Embryonic facial prominence (tissue), 1 donor: ENCODE data around the gene GRID1.
"Not testable (repeated sequence)": the region's sequence is repeated elsewhere in the genome, so short reads cannot be mapped to it uniquely, and the experiment has no call there.

ENCODE experiments used
- DNase-seq: peaks from one replicate; pipeline ENCODE4 v3.0.0-alpha.2; 2016; ENCODE audit errors: extremely low spot score

Gene GRID1

GRCh38 chr10:86038371-86038770 is 328.2 kb downstream of the GRID1 start:
- no peak for DNase-seq

- DNase-seq: no peak
Measured at GRCh38 chr10:86037096-86037495, 329.5 kb downstream of the GRID1 start.

DNA sequence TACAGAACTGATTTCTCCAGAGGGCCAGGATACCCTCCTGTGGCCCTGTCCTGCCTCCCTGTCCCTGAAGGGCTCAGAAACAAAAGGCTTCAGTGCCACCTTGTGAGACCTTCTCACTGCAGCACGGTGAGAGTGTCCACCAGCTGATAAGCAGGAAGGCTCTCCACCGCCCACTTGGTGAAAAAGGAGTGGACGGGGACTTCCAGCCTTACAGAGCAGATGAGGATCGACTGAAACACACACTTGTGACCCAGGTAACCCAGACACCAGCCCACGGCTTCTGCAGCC is 330.1 kb downstream of the GRID1 start:
- no peak for DNase-seq

DNA sequence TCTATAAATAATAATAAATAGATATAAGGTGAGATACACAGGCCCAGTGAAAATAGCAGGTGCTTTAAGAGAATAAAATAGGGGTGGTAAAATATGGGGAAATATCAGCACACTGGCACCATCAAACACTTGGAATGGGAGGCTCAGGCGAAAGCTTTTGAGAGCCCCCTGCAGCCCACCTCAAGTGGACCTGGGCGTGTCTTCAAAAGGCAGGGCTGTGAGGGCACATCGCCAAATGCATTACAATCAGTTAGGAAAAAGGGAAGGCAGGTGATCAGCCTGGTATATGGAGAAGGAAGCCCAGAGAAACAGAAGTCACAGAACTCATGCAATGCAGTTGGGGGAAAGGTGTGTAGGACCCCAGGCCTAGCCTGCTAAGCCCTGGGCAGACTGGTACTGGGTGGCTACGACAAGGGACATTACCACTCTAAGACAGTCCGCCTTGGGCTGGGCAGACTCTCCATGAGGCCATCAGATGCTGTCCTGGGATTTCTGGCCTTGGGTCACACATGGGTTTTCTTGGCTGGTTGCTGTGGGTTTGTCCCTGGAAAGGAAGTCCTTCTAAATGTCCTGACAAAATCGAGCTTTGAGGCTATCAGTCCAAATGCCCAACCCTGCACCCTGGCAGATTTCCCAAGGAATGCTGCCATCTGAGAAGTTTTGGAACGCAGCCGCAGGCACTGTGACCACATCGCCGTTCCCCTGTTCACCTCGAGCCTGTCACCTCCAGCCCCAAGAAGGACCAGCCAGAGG is 330.6 kb downstream of the GRID1 start:
- no peak for DNase-seq

GRCh38 chr10:86034710-86035109 is 331.9 kb downstream of the GRID1 start:
- DNase-seq: no peak

DNA sequence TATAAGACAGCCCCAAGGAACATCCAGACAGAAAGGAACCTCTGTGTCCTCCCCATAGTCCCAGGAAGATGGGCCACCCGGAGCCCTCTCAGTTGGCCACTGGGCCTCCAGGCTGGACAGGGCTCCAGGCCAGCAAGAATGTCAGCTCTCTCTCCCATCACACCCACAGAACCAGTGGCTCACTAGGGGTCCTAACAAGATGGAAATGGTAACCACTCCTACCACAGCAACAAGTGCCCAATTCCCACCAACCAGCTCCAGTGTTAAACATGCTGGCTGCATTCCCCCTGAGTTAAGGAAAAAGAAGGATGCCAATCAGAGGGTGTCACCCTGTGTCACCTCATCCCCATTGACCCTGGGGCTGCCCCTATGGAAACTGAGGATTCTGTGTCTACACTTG is 333.0 kb downstream of the GRID1 start:
- DNase-seq: no peak

- not testable (repeated sequence) for DNase-seq
Measured at GRCh38 chr10:86032087-86032486, 334.5 kb downstream of the GRID1 start.

DNA sequence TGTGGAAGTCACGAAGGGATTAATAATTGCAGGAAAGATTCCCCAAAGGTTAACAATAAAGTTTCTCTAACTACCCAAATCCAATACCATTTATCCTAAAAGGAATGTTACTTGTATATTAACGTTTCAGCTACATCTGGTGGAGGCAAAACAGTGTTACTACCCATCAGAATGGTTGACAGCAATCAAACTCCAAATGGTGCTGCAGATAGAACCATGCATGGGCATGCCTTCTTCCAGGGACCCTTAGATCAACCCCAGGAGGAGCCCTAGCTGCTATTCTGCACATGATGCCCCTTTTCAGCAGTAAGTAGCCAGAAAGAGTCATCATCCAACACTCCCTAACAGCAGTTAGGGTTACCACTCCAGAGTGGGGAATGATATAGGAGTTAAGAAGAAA is 336.3 kb downstream of the GRID1 start:
- no peak for DNase-seq

DNA sequence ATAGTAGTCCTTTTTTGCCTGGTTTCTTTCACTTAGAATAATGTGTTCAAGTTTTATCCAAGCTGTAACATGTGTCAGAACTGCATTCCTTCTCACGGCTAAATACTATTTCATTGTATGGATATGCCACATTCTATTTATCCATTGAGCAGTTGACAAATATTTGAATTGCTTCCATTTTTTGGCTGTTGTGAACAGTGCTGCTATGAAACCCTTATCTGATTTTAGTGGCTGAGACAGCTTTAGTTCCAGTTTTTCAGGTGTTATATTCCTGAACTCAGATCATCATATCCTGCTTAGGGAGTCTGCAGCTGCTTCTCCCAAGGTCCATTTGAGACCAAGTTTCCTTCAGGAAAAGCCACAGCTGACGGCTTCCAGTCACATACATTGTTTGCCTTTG is 339.2 kb downstream of the GRID1 start:
- no peak for DNase-seq

GRCh38 chr10:86025509-86025908 is 341.1 kb downstream of the GRID1 start:
- no peak for DNase-seq

DNA sequence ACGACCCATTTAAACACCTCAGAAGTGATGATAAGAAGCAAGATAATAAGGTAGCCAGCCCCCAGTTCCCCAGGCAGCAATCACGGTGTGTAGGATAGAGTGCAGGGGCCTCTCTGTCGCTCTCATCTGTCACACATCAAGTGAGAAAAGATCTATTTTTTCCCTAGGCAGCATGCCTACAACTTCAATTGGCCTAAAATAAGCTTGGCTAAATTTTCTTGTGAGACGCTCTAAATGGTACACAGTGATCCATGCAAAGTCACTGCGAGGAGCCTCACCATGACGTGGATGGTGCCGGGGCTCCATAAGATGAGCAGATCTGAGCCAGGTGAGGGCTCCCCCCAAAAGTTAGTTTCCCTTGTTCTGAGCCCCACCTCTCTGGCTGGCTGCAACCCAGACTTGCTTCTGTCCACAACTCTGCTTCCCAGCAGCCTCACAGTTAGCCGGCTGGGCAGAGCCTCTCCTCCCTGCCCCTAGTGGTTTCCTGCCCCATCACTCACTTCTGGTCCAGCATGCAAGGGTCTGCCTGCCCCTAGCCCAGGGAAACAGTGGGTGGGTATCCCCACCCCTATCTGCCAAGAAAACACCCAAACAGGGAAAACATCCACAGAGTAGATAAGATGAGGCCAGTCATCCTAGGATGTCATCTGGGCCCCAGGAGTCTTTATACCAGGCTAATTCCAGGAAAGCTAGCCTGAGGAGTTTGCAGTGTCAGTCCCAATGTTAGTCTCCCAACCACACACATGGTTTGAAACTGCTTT is 342.1 kb downstream of the GRID1 start:
- DNase-seq: no peak

DNA sequence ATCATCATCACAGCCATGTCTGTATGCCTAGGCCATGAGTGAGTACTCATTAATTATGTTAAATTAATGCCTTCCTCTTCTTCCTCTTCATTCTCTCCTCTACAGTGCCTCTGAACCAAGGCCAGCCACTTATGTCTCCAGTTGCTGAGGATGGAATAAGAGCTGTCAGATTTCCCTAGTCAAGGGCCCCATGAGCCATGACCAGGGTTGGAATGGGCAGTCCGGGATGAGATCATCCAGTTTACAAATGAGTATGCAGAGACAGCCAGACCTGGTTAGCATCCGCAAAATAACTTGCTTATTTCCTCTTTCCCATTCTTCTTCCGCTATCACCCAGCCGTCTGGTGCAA is 342.7 kb downstream of the GRID1 start:
- no peak for DNase-seq

- DNase-seq: no peak
Measured at GRCh38 chr10:86023336-86023735, 343.3 kb downstream of the GRID1 start.

GRCh38 chr10:86022906-86023305 is 343.7 kb downstream of the GRID1 start:
- DNase-seq: no peak

- no peak for DNase-seq
Measured at GRCh38 chr10:86020134-86020533, 346.5 kb downstream of the GRID1 start.

DNA sequence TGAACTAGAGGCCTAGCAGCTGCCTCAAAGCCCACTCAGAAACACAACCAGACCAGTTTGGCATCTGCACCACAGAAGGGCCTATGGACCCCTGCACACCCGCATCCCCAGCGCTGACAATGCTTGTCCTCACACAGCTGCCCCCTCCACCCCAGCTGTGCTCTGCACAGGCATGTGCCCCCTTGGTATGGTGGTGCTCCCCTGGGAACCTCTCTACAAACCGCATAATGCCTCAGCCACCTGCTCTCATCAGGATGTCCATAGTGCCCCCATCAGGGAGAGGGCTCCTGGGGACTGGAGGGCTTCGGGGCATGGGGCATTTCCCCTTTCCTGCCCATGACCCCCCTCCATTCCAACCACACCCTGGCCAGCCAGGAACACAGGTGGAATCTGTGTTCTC is 347.5 kb downstream of the GRID1 start:
- DNase-seq: no peak

DNA sequence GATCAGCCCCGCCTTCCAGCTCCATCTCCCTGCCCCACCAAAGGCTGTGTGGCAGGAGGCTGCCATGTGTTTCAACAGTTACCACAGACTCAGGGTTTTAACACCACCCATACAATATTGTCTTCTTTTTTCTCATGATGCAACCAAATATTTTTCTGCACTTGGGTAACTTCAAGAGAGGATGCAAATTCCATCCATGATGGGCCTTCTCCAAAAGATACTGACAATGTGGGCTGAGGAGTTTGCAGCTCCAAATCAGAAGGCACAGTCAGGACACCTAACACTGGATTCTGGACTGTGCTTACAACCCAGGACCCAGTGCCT is 347.9 kb downstream of the GRID1 start:
- no peak for DNase-seq

GRCh38 chr10:86017841-86018734 is 348.5 kb downstream of the GRID1 start:
- no peak for DNase-seq

- no peak for DNase-seq
Measured at GRCh38 chr10:86013568-86013967, 353.0 kb downstream of the GRID1 start.

- DNase-seq: no peak
Measured at GRCh38 chr10:86007171-86007570, 359.4 kb downstream of the GRID1 start.

DNA sequence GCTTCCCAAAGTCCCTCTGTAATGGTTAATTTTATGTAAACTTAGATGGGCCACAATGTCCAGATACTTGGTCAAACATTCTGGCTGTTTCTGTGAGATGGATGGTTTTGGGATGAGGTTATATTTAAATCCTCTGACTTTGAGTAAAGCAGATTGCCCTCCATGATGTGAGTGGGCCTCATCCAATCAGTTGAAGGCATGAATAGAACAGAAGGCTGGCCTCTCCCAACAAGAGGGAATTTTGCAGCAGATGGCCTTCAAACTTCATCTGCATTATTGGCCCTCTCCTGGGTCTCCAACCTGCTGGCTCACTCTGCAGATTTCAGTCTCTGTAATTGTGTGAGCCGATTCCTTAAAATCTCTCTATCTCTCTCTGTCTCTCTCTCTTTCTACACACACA is 362.3 kb downstream of the GRID1 start:
- DNase-seq: no peak

DNA sequence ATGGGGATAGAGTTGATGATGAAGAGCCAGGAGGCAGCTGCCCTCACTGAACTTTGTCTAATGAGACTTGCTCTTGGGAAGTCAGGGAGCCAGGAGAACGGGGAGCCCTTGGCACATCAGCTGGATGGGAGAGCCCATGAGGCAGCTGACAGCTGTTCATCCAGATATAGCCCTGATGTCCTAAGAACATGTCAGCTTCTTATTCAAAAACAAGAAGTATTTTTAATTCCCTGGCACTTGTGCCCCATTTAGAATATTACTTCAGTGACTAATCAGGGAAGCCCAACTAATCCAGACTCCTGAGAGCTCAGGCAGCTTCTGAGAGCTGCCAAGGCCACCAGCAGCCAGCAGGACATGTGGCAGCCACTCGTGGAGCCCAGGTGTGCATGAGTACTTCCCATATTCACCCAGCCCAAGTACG is 363.4 kb downstream of the GRID1 start:
- DNase-seq: no peak

- no peak for DNase-seq
Measured at GRCh38 chr10:86001521-86001920, 365.1 kb downstream of the GRID1 start.
